ENCODE data around the gene RNF157.

RNF157 gene

DNA sequence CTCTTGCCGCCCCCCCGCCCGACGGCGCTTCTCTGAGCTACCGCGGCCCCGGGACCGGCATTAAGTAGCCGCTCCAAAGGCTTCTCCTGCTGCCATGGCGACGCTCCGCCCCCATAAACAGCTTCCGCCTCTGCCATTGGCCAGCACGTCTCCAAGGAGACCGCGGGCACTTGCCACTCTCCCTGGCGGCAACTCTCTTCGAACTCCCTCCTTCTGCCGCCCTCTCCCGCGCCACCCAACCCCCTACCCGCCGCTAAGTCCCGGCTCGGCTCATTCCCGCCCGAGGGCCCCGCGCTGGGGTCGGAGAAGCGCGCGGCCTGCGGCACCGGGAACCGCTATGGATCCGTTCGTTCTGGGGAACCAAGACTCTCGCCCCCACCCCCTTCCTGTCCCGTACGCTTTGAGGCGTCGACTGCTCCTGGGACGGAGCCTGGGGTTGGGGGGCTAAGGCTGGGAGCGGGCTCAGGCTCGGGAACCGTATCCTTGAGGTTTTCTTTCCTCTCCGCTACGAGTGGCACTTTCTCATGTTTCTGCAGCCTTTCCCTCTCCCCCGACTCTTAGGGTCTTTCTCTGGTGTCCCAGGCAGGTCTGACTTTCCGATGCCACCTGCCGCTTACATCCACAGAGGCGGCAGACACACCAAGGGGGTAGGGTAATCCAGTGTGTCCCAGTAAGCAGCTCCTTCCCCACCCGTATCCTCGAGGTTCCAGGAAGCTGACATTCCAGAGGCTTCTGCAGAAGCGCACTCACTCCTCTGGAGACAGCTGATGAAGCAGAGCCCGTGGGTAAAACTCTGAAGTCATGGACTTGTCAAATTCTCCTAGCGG lies 98.9 kb downstream of the RNF157 start, which contains the start of gene FOXJ1:
Gene FOXJ1 (minus strand): TSS at position 34 of the 827 bp plus-strand sequence. CDS start 850 bp downstream, outside the sequence.
- H3K4me3 ChIP-seq (ENCODE audit: low read depth, low read length), result peak within 1 kb of the TSS; percentile 39
- peak; percentile 39 for DNase-seq (ENCODE audit: low read depth)
- TF ChIP-seq, protein P1, sequence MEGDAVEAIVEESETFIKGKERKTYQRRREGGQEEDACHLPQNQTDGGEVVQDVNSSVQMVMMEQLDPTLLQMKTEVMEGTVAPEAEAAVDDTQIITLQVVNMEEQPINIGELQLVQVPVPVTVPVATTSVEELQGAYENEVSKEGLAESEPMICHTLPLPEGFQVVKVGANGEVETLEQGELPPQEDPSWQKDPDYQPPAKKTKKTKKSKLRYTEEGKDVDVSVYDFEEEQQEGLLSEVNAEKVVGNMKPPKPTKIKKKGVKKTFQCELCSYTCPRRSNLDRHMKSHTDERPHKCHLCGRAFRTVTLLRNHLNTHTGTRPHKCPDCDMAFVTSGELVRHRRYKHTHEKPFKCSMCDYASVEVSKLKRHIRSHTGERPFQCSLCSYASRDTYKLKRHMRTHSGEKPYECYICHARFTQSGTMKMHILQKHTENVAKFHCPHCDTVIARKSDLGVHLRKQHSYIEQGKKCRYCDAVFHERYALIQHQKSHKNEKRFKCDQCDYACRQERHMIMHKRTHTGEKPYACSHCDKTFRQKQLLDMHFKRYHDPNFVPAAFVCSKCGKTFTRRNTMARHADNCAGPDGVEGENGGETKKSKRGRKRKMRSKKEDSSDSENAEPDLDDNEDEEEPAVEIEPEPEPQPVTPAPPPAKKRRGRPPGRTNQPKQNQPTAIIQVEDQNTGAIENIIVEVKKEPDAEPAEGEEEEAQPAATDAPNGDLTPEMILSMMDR (IDR thresholded peaks at IDR 0.05; ENCODE audit: low read depth, low read length, missing control alignments), result no peak

DNA sequence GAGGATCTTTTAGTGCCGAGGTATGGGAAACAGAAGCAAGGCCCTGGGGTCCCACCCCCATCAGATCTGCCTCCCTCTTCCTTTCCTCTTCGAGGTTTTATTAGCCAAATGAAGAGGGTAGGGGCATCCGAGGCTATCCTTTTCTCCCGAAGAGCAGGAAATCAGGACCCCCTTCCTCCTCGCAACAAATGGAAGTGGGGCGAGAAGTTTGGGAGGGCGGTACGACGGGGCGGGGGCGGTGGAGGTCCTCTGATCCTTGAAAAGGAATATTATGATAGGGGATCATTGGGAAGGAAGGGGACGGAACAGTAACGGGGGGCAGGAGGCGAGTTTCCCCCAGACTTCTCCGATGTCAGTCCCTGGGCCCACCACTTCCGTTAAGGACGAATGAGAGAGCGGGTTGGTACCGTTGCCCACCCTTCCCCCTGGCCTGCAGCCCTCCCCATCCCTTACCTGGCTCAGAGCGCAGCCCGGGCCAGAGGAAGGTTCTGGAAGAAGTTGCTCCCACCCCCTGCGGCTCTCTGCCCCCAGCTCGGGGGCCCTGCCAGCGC lies 99.6 kb downstream of the RNF157 start:
- H3K4me3 ChIP-seq (ENCODE audit: low read depth, low read length), result peak overlapping the region; percentile 39; the same call in 1 of the 2 replicates
- TF ChIP-seq, protein P1 (IDR thresholded peaks at IDR 0.05; ENCODE audit: low read depth, low read length, missing control alignments), result no peak
- no peak for DNase-seq (ENCODE audit: low read depth)

DNA sequence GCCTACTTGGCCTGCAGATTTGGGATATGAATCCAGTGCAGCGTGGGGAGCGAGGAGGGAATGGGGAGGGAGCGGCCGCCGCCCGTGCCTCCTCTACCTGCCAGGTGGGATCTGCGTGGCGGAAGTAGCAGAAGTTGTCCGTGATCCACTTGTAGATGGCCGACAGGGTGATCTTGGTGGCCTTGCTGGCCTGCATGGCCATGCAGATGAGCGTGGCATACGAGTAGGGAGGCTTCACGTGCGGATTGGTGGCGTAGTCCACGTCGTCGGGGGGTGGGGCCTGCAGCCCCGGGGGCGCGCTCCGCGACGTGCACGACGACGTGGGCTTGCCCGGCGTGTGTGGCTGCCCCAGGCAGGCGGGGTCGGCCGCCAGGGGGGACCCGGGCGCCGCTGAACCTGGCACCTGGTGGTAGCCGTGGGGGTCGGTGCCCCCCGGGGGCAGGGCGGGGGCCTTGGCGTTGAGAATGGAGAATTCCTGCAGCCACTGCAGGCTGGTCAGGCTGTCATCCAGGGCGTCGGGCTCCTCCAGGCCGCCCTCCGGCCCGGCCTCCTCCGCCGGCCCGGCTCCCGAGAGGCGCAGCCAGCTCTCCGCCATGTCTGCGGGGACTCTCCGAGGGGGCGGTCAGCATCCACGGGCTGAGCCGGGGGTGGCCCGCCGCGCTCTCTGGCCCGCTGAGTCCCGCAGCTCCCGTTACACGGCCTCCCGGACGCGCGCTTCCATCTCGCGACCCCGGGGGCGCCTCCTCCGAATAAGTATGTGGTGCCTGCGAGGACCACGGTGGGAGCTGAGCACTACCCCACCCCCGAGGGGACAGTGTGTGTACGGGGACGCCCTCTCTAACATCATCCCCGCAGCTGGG lies 100.3 kb downstream of the RNF157 start:
- peak overlapping the region; percentile 25; the same call in 1 of the 2 replicates for H3K4me3 ChIP-seq (ENCODE audit: low read depth, low read length)
- TF ChIP-seq, protein P1 (IDR thresholded peaks at IDR 0.05; ENCODE audit: low read depth, low read length, missing control alignments), result peak; percentile 25
- no peak for DNase-seq (ENCODE audit: low read depth)

DNA sequence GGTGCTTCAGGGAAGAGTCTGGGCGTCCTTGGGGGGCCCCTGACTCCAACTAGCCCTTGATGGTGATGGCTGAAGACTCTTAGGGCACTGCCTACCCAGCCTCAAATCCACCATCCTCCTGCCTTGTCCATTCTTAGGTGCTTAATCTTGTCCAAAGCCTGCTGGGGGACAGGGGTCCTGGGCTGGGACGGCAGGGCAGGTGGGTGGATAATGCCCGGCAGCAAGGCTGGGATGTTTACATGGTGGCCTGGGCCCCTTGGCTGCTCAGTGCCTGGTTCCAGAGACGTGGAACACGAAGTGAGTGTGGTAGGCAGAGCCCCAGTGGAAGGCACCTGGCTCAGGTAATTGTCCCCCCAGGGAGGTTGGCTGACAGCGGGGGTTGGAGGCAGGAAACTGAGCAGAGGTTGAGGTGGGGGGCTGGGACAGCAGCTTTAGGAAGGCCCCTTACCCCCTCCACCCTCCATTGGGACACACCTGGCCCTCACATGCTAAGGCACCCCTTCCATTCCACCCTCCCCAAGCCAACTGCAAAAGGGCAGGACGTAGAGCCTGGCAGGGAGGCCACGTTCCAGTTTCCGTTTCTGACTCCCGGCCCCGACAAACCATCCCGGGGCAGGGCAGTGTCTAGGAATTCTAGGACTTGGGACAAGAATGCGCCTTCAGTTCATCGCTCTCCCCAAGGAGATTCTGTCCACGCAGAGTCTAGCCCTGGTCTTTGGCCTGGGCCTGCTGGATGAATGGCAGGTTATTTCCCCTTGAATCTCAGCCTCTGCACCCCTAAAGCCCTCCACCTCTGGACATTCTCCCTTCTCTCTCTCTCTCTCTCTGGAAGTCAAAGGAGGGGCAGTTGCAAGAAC lies 101.2 kb downstream of the RNF157 start:
- DNase-seq (ENCODE audit: low read depth), result no peak
- no peak overlapping the region for H3K4me3 ChIP-seq (ENCODE audit: low read depth, low read length)
- TF ChIP-seq, protein P1 (IDR thresholded peaks at IDR 0.05; ENCODE audit: low read depth, low read length, missing control alignments), result no peak

DNA sequence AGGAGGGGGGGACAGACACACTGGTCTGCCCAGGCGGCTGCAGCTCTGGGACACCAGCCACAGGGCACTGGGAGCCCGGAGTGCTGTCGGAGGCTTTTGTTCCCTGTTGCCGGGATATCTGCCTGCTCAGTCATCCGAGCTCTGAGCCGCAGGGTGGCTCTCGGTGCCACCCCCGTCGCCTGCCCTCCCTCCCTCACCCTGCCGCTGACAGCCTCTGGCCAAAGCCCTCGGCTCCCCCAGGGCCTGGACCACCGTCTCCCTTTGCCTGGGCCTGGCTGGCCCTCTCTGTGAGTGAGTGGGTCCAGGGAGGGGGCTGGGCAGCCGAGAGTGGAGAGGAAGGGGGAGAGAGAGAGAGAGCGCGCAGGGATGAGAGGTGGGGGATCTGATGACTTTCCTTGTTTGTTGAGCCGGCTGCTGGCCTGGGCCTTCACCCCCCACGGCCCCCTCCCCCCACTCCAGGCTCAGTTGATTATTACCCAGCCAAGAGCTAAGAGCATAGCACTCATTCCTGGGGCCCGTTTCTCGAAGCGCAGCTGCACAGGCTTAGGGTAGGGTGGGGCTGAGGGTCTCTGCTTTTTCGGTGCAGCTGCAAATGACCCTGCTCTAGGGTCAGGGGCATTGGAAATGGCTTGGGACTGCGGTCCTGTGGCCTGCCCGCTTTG lies 101.9 kb downstream of the RNF157 start:
- TF ChIP-seq, protein P1 (IDR thresholded peaks at IDR 0.05; ENCODE audit: low read depth, low read length, missing control alignments), result no peak
- DNase-seq (ENCODE audit: low read depth), result no peak
- no peak overlapping the region for H3K4me3 ChIP-seq (ENCODE audit: low read depth, low read length)

Measured in GM12864 (cell line).